Islet of Langerhans (tissue), 1 donor: Measurements from ENCODE around the gene LRMDA.
"Not testable (repeated sequence)": the region's sequence is repeated elsewhere in the genome, so short reads cannot be mapped to it uniquely, and the experiment has no call there.

Experiments
- FAIRE-seq: peaks from one replicate; lab custom pipeline; 2011; peaks lifted over from hg19 to GRCh38; lab: Jason Lieb, UNC

Gene LRMDA

DNA sequence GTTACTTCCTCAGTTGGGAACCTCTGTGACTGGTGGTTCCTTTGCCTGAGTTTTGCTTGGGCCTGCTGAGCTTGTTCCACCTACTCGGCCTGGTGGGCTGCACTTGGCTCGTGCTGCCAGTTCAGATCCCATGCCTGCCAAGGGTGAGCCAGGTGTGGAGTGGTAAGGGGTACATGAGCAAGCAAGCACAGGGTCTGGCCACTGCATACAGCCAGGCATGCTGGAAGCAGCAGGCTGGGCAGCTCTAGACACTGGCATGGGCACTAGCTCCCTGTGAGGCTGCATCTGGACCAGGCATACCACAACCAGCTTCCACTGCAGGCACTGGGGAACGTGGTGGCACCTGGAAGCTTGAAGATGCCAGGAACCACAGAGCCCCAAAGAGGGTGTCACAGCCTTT is 624.0 kb downstream of the LRMDA start:
- FAIRE-seq = no peak

DNA sequence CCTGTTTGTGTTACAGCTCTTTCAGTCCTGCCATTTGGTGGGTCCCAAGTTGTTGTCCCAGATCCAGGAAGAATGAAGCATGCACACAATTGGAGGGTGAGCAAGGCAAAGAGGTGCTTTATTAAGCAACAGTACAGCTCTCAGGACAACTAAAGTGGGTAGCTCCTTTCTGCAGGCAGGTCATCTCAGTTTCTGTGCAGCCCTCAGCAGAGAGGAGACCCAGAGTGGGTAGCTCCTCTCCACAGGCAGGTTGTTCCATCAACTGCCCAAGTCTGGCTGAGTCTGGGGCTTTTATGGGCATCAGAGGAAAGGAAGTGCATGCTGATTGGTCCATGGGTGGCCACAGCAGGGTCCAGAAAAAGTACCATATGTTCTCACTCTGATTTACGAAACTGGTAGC is 624.5 kb downstream of the LRMDA start:
- FAIRE-seq = no peak

DNA sequence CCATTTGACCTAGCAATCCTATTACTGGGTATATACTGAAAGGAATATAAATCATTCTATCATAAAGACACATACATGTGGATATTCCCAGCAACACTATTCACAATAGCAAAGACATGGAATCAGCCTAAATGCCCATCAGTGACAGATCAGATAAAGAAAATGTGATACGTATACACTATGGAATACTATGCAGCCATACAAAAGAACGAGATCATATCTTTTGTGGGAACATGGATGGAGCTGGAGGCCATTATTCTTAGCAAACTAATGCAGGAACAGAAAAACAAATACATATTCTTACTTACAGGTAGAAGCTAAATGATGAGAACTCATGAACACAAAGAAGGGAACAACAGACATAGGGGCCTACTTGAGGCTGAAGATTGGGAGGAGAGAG is 629.6 kb downstream of the LRMDA start:
- FAIRE-seq = not testable (repeated sequence)

DNA sequence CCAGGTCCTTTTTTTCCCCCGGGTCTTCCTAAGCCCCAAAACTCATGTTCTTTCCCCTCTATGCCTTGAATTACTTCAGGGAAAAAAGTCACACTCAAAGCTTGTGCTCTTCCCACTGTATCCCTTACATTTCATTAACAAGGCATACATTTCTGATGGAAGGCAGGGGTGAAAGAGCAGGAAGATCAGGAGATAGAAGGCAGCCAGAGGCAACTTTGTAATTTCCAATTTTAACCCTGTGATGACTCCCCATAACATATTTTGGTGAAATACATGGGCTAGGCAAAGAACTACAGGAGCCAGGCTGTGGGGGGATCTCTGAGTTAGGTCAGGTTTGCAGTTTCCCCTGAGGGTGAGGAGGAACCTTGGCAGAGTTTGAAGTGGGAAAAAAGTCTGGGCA is 635.0 kb downstream of the LRMDA start:
- no peak for FAIRE-seq

DNA sequence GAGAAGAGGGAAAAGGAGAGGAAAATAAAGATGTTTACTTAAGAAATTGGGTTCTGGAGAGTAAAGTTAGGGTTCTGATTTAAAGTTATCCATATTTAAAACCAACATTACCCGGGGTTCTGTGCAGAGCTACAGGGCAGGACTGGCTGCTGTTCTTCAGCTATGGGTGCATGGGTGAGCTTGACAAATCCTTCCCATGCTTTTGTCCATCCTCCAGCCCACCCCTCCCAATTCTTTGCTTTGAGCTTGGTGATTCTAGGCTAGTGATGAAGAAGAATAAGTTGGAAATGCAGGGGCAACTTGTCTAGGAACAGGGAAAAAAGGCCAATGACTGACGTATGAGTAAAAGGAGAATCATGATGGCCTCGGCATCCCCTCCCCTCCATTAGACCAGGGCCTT is 636.0 kb downstream of the LRMDA start:
- FAIRE-seq = no peak

DNA sequence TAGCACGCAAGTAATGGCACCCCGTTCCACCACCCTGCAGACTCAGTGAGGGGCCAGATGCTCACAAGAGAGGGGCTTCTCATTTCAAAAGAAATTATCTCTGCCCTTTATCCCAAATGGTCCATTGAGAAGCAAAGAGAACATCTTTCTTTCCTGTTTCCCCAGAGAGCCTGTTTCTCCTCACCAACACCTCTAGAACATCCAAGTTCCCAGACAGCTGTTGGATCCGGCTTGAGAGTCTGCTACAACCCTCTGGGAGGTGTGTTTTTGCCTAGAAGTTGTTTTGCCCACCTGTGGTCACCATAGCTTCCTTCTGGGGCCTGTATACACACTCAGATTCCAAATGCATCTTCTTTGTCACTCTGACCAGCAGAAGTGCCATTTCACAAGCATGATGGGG is 637.4 kb downstream of the LRMDA start:
- FAIRE-seq = no peak

DNA sequence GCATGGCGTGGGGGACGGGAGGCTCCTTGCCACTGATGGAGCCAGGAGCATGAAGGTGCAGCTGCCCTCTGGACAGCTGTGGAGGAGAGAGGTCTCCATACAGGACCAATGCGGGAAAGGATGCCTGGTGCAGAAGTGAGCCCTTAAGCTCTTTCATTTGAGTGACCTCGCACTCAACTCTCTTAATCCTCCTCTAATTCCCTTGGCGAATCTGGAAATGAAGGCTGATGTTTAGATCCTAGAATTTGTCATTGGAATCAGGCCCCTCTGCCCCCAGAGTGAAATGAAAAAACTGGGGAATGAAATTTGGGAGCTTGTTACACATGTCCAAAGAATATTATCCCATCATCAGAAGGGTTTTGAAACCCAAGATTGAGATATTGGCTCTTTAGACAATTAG is 639.5 kb downstream of the LRMDA start:
- no peak for FAIRE-seq

DNA sequence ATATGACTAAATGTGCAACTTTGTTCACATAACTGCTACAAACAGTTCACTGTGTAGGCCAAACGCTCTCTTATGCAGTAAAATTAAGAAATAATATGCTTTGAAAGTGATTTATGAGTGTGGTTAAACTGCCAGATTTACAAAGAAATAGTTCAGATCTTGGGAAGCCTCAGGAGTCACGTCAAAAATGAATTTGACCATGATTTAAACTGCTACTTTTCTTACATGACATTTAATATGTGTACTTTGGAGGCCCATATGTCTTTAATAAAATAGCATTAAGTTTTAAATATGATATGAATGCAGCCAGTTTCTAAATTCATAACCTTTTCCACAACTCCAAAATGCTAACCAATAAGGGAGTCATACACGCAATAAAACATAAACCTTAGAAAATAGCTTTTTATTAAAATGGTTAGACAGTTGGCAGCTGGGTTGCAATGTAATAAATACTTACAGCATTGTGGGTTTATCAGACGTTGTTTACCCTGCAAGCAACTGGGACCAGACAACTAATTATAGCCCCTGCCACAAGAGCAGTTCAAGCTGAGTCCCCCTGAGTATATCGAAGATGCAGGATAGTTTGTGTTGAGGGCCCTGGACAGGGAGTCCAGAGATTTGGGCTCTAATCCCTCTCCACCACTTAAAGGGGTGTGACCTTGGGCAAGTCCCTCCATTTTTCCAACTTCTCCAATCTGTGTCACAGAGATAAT is 640.4 kb downstream of the LRMDA start:
- FAIRE-seq = no peak

GRCh38 chr10:76072384-76072783 is 641.0 kb downstream of the LRMDA start:
- no peak for FAIRE-seq

GRCh38 chr10:76073524-76073923 is 642.1 kb downstream of the LRMDA start:
- FAIRE-seq = no peak

GRCh38 chr10:76074659-76075058 is 643.2 kb downstream of the LRMDA start:
- FAIRE-seq = no peak

DNA sequence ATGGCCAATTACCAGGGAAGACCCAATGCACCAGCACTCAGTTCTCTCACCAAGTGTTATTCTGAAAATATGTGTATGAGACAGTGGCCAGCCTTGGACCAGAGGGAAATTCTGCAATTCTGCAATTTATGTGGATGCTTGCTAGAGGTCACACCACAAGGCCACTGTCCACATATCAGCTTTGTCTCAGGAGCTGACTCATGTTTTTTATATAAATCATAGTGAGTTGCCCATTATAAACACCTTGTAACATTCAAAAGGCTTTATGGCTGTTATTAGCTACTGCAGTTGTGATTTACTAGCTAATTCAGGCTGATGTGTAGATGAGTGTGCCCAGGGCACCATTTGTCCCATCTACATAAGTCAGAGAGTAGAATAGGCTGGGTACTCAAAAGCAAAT is 649.0 kb downstream of the LRMDA start:
- FAIRE-seq = no peak

- no peak for FAIRE-seq
Observed at GRCh38 chr10:76080991-76081390, 649.6 kb downstream of the LRMDA start.

- no peak for FAIRE-seq
Observed at GRCh38 chr10:76082232-76082631, 650.8 kb downstream of the LRMDA start.

GRCh38 chr10:76082956-76083355 is 651.5 kb downstream of the LRMDA start:
- no peak for FAIRE-seq

DNA sequence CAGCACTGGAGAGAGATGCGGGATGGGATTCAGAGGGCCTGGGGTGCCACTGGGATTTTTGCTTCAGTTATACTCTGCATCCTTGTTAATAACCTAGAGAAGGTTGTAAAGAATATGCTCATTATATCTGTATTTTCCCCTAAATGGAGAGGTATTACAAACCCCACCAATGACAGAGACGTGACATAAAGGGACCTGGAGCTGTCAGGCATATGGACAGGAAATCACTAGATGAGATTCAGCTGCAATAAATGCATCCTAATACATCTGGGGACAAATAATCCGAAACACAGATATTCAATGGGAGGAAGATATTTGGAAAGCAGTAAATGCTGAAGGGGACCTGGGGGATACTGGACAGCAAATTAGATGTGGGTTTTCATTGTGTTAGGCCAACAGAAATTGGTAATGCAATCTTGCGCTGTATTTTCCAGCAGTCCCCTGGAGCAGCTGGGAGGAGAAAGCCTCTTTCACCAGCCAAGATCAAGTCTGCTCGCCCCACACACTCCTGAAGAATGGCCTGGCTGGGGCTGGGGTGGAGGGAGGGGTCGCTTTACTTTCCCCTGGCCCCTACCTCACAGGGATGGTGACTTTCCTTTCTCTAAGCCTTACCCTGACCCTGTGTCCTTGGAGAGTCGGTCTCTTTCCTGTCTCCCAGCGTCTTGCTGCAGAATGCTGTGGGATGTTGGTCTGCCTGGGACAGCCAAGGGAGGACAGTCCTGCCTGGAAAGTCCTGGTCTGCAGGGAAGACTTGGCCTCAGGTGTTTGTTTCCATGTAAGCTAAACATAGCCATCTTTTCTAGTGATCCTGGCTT is 653.8 kb downstream of the LRMDA start:
- no peak for FAIRE-seq

- no peak for FAIRE-seq
Observed at GRCh38 chr10:76085817-76086167, 654.4 kb downstream of the LRMDA start.

DNA sequence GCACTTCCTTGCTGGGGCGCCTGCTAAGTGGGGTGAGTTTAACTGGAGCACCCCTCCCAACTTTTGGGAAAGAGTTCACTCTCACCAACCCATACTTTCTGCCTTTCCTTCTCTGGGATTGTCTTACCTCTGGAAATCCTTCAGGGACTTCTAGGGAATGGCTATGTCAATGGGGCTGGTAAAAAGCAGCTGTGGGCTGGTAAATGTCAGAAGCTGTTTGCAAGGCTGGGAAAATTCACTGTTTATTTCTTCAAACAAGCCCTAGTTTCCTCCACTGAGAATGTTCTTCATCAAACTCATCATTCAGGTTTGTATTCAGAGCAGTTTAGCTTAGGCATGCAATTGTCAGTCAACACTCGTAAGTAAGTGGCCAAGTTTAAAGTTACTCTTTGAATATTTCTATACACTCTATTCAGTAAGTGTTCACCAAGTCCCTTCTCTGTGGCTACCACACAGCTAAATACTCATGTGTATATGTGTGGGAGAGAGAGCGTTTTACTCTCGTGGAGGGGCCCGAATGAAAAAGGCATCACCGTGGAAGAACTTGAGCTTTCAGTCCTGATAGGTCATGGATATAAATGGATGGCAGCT is 654.8 kb downstream of the LRMDA start:
- FAIRE-seq = no peak

DNA sequence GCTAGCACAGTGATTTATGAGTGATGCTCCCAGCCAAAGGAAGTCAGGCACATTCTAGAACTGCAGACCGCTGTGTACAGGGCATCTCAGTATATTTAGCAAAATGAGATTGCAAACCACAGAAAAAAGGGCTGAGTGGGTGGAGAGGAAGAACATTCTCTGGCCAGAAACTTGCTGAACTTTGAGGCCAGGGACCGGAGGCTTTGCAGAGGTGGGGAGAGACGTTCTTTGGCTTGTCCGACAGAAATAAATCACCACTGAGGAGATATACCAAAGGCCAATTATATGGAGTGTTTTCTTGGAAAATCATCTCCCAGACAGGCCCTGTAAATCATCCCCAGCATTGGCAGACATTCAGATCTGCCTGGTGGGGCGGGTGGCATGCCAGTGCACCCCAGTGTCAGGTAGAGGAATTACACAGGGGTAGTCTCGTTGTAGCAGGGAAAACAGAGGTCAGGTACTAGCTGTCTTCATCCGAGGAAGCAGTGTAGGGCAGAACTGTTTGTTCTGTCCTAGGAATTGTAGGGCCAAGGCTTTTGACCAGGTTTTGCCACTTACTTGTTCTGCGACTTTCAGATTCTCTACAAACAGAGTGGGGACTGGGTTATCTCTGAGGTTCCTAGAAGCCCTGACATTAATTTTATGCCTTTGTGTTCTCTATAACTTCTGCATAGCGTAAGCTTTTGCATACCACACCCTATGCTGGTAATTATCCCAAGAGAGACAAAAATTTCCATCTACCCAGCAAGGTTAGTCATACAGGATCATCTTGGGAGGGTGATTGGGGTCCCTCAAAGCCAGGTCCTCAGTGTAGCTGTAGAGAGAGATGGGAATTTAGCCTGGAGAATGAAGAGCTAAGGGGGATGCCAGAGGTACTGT is 655.6 kb downstream of the LRMDA start:
- FAIRE-seq = no peak

- FAIRE-seq = no peak
Observed at GRCh38 chr10:76088008-76088407, 656.6 kb downstream of the LRMDA start.

DNA sequence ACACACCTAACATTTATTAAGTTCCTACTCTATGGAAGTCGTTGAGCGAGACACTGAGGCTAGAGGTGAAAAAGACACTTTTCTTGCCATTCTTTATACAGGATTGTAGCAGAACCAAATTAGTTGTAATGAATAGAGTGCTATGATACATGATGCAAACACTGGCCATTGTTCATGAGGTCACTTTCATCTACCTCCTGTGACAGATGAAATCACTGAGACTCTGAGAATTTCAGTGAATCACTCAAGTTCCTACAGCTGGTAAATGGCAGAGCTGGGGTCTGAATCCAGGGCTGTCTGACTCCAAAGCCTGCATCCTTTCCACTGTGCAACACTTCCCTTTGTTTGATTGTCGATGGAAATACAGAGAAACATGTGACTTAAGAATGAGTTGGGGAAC is 657.6 kb downstream of the LRMDA start:
- no peak for FAIRE-seq

GRCh38 chr10:76089556-76090180 is 658.2 kb downstream of the LRMDA start:
- FAIRE-seq = no peak
